ENCODE data around the gene ANKH.

Gene ANKH

GRCh38 chr5:14790911-14791310, 80.7 kb downstream of the ANKH start:
- no peak for DNase-seq (ENCODE audit: low spot score)

DNA sequence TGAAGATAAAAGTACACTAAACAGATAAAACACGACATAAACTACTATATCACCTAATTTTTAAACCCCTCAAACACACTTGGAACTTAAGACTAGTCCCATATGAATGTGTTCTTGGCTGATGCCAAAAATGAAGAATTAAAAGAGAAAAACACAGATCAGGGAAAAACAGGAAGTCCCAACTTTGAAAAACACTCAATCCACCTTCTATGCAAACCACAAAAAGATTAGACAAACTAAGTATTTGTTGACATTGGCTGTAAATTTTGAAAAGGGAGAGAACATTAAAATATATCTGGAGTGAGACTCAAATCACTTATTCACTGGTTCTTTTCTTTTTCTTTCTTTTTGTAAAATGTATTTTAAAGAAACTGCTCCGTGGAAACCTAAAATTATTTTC, 81.4 kb downstream of the ANKH start:
- no peak for DNase-seq (ENCODE audit: low spot score)

- DNase-seq (ENCODE audit: low spot score) = no peak
These were observed 83.6 kb downstream of the ANKH start for GRCh38 chr5:14787801-14788579.

DNA sequence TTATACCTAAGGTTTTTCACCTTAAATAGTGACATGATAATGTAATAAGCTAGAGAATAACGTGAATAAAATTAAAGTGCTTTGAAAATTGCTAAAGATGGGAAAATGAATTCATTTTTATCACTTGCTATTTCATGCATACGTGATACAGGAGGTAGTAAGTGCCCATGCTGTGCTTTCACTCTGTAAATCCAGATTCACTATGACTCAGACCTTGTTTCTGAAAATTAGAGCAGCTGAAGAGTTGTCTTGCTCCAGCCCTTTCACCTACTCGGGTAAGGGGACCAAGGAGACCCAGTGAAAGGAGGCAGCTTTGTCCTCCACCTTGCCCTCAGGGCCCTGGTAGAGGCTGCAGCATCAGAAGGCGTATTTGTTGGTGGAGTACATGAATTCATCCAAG, 87.9 kb downstream of the ANKH start:
- peak; percentile 69 for DNase-seq (ENCODE audit: low spot score)

GRCh38 chr5:14782591-14782990, 89.0 kb downstream of the ANKH start:
- DNase-seq (ENCODE audit: low spot score) = no peak

DNA sequence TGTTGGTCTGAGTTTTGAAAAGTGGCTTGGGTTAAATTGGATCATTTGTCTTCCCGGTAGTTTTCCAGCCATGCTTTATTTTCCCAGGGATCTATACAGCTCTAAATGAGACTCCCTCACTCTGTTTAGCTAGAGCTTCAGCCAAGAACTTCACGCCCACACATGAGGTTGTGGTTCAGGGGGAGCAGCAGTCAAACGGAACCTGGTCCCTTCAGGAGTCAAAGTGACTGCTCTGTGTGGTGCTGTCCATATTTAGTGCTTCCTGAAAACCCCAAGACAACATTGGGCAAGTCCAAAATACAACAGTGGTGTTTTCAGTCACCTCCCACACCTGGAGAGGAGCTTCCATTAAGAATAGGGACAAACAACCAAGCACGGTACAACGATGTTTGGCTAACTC, 90.5 kb downstream of the ANKH start:
- no peak for DNase-seq (ENCODE audit: low spot score)

- no peak for DNase-seq (ENCODE audit: low spot score)
These were observed 91.6 kb downstream of the ANKH start for GRCh38 chr5:14779975-14780374.

DNA sequence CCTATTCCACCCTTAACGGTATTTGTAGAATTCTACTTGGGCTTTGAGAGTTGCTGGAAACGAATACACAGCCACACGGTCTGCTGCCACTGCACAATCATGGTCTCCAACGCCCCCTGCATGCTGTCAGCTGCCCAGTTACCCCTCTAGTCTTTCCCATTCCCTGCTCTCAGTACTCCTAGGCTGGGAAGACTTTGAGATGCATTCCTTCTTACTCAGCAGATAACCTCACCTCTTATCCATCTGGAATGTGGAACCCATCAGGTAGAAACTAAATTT, 92.8 kb downstream of the ANKH start:
- DNase-seq (ENCODE audit: low spot score) = no peak

- no peak for DNase-seq (ENCODE audit: low spot score)
These were observed 93.4 kb downstream of the ANKH start for GRCh38 chr5:14777932-14778791.

DNA sequence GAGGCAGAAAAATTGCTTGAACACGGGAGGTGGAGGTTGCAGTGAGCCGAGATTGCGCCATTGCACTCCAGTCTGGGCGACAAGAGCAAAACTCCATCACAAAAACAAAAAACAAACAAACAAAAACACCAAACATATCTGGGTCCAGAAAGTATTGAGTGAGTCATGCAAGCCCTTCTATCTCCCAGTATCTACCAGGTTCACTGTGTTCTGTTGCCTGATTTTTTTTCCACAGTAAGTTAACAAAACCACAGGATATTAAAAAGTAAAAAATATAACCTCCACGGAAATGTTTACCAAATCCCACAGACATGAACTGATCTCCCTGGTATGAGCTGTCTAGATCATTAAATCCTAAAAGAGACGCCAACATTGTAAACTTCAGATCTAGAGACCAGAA, 94.4 kb downstream of the ANKH start:
- DNase-seq (ENCODE audit: low spot score) = no peak

DNA sequence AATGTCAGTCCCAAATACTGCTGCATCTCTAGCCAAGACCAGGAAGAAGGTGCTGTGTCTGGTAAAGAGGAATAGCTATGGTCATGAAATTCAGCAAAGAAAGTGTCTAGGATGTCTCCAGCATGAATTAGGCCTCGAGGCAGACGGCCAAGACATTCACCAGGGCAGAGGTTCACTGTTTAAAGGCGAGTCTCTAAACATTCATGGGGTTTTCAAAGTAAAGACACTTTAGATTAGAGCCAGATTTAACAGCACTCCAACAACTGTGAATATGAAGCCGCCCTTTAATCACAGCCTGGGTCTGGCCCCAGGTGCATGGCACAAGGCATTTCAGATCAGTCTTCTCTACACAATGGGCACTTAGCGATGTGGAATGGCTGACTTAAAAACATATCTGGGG, 95.0 kb downstream of the ANKH start:
- no peak for DNase-seq (ENCODE audit: low spot score)

GRCh38 chr5:14775857-14776256, 95.7 kb downstream of the ANKH start:
- DNase-seq (ENCODE audit: low spot score) = no peak

GRCh38 chr5:14773588-14773987, 98.0 kb downstream of the ANKH start:
- DNase-seq (ENCODE audit: low spot score) = no peak

DNA sequence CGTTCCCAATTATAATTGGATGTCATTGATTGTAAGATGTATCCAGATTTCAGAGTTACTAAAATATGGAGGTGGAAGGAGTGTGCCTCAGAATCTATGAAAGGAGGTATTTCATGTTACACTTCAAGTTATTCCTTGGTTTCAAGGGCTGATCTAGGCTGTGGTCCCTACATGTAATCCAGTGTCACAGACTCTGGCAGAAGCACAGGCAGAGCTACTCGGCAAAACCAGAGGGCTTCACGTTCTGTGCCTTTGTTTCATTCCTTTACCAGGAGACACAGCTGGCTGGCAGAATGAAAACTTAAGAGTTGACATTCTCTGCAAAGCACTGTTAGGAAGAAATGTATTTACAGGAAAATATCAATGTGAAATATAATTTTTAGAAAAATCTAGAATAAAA, 99.6 kb downstream of the ANKH start:
- DNase-seq (ENCODE audit: low spot score) = no peak

GRCh38 chr5:14771189-14771588, 100.4 kb downstream of the ANKH start:
- no peak for DNase-seq (ENCODE audit: low spot score)

DNA sequence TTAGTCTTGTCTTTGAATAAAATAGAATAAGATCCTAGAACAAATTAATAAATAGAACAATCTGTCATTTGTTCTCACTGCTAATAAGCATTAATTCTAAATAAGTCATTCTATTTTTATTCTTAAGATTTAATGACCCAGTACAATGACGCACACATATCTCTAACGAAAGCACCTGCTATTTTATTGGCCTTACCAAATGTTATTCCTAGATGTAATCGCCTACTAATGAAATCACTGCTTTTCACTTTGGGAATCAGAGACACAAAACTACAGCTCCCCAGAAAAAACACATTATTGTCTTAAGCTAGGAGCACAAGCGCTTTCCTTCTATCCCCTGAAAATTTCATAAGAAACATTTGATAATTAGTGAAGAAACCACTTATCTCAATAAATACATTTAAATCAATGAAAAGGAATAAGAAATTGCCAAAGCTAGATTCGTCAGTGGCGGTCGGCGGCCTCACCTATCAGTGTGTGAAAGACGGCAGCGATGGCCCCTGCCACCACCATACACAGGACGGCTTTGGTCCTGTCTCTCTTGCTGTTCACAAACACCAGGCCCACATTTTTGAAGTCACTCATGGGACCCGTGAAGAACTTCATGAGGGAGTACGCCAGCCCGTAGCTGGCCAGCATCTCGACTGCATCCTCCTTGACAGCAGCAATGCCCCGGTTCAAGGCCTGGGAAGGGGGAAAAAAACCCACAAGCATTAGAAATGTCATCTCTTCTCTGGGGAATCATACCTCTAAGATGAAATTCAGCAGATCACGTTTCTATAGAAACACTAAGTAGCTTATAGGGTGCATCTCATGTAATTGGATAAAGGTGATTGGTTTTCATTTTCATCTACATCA, 102.8 kb downstream of the ANKH start:
- DNase-seq (ENCODE audit: low spot score) = no peak

DNA sequence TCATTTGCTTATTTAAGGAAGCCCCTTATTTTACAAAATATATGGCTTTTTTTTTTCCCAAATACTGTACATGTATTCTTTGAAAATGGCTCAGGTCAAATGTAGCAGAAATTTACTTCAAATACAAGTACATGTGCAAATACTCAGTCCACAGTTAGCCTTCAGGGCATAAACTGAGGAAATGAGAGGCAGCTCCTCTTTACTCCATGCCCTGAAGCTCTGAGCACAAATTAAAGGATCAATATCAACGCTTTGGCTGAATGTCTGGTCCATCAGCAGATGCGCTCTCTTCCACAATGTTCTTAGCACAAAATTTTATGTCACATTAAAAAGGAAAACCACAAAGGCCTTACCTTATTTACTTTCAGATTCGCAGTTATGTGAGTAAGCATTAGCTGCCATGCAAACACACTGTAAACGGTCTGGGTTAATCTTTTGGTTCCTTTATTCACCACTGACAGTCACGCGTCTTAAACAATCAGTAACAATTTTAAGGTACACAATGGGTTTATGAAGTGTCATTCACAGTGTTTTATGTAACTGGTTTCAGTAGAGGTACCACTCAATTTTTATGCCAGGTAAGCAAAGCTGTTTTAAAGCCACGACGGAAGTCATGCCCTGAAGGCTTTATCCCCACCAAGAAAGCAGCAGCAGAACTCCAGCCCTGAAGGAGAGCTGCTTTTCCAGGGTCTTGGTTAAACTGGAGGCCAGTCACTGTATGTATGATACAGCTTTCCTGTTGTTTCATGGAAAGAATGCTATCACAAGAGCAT, 103.7 kb downstream of the ANKH start:
- peak; percentile 24 for DNase-seq (ENCODE audit: low spot score)

DNA sequence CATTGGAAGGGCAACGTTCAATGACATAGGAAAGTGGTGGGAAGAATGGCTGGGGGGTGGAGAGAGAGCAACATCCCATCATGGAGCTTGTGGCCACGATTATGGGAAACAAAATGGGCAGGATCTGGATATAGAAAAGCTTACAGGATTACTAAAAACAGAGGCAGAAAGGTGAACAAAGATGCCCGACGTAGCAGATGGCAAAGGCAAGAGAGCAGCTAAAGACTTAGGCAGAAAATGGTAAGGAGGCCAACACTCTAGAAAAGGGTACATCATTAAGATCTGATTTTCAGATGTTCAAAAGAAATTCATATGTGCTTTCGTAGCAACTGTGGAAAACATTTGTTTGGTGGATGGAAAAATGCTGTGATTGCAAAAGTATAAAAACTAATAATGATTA, 104.5 kb downstream of the ANKH start:
- no peak for DNase-seq (ENCODE audit: low spot score)

GRCh38 chr5:14766584-14766983, 105.0 kb downstream of the ANKH start:
- DNase-seq (ENCODE audit: low spot score) = no peak

- no peak for DNase-seq (ENCODE audit: low spot score)
These were observed 106.0 kb downstream of the ANKH start for GRCh38 chr5:14765587-14765986.

GRCh38 chr5:14762549-14763216, 108.9 kb downstream of the ANKH start:
- DNase-seq (ENCODE audit: low spot score) = no peak
